Dermis microvascular lymphatic vessel endothelial cell (primary cell): ENCODE measurements around the gene CHSY1. TPM values are rescaled to one million over a fixed set of nuclear protein-coding genes. Genes with fewer than 3 reads are reported as not detected.

Experiments used
- DNase-seq, 2 donors: peaks; one replicate each; pipeline versions ENCODE4 v3.0.0 to v3.0.0-alpha.2; 2010; ENCODE audit warnings: low read depth in 2 of 2
- total RNA-seq: library from RNA; depleted of rRNA; stranded (reverse); fragments of >200 nt; gene quantifications from 2 replicates; pipeline ENCODE4 v1.2.1, GENCODE V29; 2014

CHSY1 gene
- total RNA-seq, 1 donor from 2014 or later: 25.4 TPM

- DNase-seq: no peak
These were observed 38.7 kb downstream of the CHSY1 start for GRCh38 chr15:101213147-101213546.

- no peak for DNase-seq
These were observed 40.0 kb downstream of the CHSY1 start for GRCh38 chr15:101211897-101212296.

- DNase-seq: no peak
These were observed 41.4 kb downstream of the CHSY1 start for GRCh38 chr15:101210466-101210865.

GRCh38 chr15:101210058-101210457 lies 41.8 kb downstream of the CHSY1 start:
- no peak for DNase-seq

GRCh38 chr15:101209285-101209845 lies 42.5 kb downstream of the CHSY1 start:
- DNase-seq: peak; percentile 42 to 46

DNA sequence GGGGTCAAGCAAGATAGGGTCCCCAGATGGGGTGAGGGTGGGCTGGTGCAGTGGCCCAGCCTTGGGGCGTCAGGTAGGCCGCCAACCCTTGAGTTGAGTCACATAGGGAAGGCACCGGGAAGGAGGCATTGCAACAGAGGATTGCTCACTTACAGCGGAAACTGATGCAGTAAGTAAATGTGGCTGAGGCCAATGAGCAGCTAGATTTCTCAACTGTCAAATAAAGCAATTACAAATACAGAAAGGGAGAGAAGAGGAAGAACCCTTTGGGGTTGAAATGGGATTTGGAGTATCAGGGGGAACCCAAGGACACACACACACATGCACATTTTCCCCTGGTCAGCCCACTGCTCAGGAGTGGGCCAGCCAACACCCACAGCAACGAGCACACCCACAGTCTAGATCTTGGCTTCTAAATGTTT lies 44.0 kb downstream of the CHSY1 start:
- no peak for DNase-seq

DNA sequence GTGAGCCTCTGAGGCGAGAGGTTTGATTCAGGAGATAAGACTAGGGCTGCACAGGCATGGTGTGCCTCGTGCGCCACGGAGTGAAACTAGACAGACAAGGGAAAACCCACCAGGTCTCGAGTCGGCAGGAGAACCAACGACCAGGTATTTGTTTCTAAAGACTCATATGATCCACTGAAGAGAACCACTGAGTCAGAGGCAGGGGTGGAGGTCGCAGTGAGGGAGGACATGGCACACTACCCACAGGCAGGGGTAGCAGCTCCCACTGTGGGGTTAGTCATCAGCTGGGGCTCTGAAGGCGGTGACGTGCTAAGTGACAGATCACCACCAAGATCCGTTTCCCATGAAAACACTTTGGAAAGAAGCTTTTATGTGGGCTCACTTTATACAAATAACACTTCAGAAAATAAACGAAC lies 45.7 kb downstream of the CHSY1 start:
- peak in 1 of 2 donors; percentile 59 for DNase-seq

DNA sequence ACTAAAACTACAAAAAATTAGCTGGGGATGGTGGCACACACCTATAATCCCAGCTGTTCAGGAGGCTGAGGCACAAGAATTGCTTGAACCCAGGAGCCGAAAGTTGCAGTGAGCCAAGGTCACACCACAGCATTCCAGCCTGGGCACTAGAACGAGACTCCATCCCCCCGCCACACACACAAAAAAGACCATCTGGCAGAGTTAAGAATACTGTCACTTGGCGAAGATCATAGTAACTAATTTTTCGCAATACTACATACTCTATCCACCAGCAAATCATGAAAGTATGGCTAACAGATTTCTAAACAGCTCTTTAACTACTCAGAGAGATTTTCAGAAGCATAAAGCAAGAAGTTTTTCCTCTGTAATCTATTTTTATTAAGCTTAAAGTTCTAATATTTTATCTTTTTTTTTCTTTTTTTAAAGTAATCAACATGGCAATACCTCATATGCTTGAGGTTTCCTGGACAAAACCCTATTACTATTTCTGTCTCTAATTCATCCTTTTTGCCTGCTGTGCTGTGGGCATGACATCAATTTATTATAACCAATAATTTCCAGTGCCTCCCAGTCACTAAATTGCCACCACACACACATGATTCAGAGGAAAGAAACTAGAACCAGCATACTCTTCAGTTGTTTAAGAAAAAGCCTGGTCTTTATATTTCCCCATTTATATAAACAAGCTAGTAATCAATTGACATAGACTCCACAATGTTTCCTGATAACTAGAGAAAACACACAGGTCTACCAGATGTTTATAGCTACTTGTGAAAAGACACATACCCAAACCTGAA lies 46.9 kb downstream of the CHSY1 start:
- no peak for DNase-seq

DNA sequence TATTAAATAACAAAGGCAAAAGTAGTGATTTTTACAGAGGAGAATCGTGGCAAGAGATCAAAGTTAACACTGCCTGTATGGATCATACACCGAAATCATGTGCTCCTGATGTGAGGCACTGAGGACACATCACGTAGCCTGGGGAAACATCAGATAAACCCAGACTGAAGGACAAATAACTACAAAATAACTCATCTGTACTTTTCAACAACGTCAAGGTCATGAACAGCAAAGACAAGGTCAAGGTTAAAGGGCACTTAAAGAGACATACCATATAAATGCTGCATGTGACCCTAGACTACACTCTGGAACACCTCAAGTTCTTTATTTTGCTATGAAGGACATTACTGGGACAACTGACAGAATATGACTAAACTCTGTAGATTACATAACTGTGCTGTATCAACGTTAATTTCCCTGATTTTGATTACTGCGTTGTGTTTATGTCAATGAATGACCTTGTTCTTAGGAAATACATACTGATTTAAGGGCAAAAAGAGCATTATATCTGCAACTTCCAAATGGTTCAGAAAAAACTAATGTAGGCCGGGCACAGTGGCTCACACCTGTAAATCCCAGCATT lies 48.1 kb downstream of the CHSY1 start:
- DNase-seq: no peak

DNA sequence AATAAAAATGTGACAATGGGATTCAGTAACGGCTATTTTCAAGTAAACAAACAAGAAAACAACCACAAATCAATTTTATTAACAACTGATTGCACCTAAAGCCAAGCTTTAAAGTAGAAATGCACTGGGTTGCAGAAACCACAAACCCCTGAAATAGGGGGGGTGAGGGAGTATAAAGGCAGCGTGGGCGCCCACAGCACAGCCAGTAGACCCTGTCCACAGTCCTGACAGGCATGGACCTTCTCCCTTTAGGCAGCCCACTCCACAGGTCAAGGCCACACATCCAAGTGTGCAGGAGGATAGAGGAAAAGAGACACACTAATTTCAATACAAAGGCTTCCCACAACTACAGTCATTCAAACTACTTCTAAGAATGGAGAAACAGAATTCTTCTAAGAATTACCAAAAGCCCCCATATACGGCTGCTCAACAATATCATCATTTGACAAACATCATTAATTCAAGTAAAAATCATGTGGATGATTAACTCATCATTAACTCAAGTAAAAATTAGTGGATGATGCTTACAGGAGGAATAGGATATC lies 48.7 kb downstream of the CHSY1 start:
- no peak for DNase-seq

- peak in 1 of 2 donors; percentile 83 for DNase-seq
These were observed 50.3 kb downstream of the CHSY1 start for GRCh38 chr15:101201411-101202174.

DNA sequence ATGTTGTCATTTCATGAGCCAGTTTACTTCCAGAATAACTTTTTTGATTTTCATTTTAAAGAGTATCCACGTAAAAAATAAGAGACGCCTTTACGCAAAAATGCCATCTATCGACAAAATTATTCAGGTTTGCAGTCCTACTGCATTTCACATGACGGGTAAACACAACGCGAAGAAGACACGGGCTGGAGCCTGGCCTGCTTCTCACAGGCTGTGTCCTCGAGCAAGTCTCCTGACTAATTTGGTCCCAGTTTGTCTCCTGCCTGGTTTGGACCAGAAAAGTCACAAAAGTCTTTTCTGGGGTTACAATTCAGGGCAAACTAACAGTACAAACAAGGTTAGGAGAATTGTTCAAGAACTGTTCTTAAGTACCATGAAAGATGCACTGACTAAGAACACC lies 51.7 kb downstream of the CHSY1 start:
- no peak for DNase-seq

DNA sequence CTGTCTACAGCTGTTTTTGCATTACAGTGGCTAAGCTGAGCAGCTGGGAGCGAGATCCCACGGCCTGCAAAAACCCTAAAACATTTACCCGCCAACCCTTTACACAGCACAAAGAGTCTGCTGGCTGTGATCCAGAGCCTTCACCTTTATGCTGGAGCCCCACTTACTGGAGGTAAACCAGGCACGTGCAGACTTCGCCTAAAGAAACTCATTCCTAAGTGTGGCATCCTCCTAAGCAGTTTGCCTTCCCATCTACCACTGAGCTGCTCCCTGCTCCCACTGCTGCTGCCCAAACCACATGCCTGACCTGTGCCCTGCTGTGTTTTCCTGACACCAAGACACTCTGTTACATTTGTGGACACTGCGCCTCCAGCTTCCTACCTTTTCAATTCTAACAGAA lies 53.0 kb downstream of the CHSY1 start:
- no peak for DNase-seq

DNA sequence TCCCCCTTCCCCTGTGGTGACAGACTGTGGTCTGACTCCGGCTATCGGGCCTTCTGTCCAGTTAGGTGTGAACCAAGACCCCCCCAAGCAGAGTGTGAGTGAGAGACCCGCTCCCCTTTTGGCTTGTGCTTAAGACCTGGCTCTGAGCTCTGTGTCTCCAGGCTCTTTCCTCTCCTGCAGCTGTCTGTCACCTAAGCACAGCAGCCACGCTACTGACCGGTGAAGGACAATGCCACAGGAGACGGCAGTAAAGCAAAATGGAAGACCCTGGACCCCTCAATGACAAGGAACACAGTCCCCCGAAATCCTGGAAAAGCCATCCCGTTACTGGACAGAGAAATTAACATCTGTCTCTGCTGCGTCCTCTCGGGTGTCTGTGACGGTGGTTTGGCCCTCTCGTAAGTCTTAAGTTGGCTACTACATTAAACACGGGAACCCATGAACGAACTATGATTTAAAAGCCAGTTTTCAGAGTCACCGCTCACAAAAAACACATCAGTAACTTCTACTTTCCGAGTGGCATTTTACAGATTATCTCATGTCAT lies 53.7 kb downstream of the CHSY1 start:
- DNase-seq: no peak

DNA sequence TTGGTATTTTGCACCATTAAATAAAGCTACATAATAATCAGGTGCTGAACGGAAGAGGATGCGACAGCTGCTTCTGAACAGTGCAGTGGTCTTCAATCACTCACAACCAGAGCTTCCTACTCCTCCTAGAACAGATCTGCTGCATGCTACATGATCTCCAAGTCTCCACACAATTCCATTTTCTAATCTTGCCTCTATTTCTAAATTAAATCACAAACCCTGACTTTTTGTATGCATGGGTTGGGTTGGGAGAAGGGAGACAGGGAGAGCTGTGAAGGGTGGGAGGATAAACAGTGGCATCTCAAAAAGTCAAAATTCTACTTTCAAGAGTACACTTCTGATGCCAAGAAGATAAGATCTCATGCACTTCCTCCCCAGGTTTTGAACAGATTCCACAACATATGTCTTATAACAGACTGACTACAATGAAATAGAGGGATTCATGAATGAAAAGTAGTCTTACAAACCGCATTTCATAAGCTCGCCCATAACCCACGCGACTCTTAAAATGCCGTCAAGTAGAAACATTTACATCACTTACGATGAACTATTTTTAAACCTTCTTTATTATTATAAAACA lies 57.2 kb downstream of the CHSY1 start:
- DNase-seq: no peak

DNA sequence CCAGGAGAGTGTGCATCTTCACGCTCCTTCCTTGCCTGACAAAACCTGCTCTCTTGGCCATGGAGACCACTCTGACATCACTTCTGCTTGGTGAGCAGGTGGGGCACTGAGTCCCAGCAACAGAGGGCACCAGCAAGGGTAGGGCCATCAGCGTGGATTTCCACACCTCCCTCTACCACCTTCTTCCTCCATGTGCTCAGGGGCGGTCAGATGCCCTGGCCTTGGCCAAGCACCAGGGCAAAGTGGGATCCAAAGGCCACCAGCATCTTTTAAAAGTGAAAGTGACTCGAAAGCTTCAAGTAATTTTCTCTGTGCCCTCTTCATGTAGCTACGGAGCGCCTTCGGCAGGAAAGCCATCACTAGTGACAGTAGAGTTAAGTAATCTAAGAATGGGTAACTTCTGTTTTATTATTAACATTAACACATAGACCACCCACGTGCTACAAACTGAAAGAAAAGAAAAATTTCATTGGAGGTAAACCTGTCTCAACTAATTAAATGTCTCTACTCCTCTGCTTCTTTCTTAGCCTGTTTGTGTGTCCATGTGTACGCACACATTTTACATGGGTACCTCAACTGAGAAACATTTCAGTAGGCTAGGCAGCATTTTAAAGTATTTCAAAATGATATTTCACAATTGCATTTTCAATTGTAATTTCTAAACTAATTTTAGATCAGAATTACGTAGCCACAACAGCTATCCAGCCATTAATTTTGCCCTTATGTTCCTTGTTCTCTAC lies 57.9 kb downstream of the CHSY1 start:
- no peak for DNase-seq

DNA sequence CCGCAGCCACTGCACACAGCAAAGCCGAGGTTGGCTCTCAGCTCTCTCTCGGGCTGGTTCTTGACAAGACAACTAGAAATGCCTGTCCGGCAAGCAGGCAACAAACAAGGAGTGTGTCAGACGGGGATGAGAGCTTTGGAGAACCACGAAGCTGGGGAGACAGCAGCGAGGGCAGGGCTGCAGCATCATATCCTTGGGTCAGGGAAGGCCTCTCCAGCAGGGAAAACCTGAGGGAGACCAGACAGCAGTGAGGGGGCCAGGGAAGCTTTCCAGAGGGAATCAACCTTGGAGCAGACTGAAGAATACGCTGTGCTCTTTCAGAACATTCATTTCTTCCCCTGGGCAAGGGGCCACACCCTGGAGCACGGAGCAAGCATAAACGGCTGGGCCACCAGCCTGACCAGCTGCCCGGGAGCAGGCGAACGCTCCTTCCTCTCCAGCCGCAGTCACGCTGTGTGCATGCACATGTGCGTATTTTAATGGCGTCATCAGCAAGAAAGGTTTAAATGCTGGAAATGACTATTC lies 58.7 kb downstream of the CHSY1 start:
- DNase-seq: no peak

GRCh38 chr15:101192081-101192480 lies 59.8 kb downstream of the CHSY1 start:
- no peak for DNase-seq

DNA sequence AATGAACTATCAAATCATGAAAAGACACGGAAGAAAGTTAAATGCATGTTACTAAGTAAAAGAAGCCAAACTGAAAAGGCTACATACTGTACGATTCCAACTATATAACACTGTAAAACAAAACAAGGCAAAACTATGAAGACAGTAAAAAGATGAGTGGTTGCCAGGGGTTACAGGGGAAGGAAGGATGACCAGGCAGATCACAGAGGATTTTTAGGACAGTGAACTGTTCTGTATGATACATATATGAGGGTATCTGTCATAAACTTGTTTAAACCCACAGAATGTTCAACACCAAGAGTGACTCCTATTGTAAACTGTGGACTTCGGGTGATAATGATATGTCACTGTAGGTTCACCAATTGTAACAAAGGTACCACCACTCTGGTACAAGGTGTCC lies 60.6 kb downstream of the CHSY1 start:
- DNase-seq: no peak

DNA sequence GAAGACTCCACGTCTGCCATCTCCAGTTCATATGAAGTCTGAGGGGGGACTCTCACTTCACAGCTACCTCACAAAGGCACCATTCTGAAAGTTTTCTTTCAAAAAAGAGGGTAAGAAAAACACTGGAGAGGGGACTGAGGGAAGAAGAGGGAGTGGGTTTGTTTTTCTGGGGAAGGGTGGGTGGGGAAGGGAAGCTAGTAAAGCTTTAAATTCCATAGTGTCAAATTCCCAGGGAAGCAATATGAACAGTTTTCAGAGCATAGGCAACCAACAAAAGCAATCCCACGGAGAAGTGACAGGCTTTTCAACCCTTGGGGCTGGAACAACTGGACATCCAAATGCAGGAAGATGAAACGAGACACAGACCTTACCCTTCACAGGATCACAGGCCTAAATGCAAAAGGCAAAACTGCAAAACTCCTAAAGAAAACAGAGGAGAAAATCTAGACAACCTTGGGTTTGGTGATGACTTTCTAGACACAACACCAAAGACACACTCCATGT lies 61.7 kb downstream of the CHSY1 start:
- no peak for DNase-seq
